HG03066 (cell line): ENCODE results near the gene RNF182.

Experiments used
- ATAC-seq: cut with Tn5 transposase; IDR thresholded peaks from one replicate; pipeline ENCODE4 v1.9.1; 2021; ENCODE audit warnings: low read depth; ENCODE audit not compliant: unreplicated experiment

The RNF182 gene

GRCh38 chr6:14026831-14027539 is 102.2 kb downstream of the RNF182 start:
- ATAC-seq, result no peak

- ATAC-seq, result no peak
Measured at GRCh38 chr6:14028631-14029030, 103.9 kb downstream of the RNF182 start.

- no peak for ATAC-seq
Measured at GRCh38 chr6:14029605-14030004, 104.9 kb downstream of the RNF182 start.
